Measurements from ENCODE around the gene CEBPA.

CEBPA gene

GRCh38 chr19:33332248-33332647 is 29.9 kb upstream of the CEBPA start:
- TF ChIP-seq MAX (IDR thresholded peaks at IDR 0.05) (no peak), TEAD4 (IDR thresholded peaks at IDR 0.05) (no peak), CEBPB (IDR thresholded peaks at IDR 0.05) (no peak), YY1 (IDR thresholded peaks at IDR 0.05; ENCODE audit: low read depth) (no peak), FOXM1 (IDR thresholded peaks at IDR 0.05; ENCODE audit: borderline replicate concordance, low read depth) (no peak), ZBTB7A (IDR thresholded peaks at IDR 0.05; ENCODE audit: low read depth) (no peak), EGR1 (IDR thresholded peaks at IDR 0.05) (no peak)

- no peak for TF ChIP-seq TAF1 (IDR thresholded peaks at IDR 0.05; ENCODE audit: low read depth)
- no peak for TF ChIP-seq NFIC (IDR thresholded peaks at IDR 0.05)
- TF ChIP-seq RAD21 (IDR thresholded peaks at IDR 0.05; ENCODE audit: low read depth): no peak
- TF ChIP-seq CREB1 (IDR thresholded peaks at IDR 0.05; ENCODE audit: low read depth): no peak
- no peak for TF ChIP-seq TEAD4 (IDR thresholded peaks at IDR 0.05)
- no peak for TF ChIP-seq ZBTB7A (IDR thresholded peaks at IDR 0.05; ENCODE audit: low read depth)
Observed at GRCh38 chr19:33329736-33330135, 27.4 kb upstream of the CEBPA start.

GRCh38 chr19:33329060-33329459 is 26.7 kb upstream of the CEBPA start:
- no peak for TF ChIP-seq RAD21 (IDR thresholded peaks at IDR 0.05; ENCODE audit: low read depth)
- TF ChIP-seq TEAD4 (IDR thresholded peaks at IDR 0.05): no peak
- no peak for TF ChIP-seq YY1 (IDR thresholded peaks at IDR 0.05; ENCODE audit: low read depth)
- TF ChIP-seq, protein P1, sequence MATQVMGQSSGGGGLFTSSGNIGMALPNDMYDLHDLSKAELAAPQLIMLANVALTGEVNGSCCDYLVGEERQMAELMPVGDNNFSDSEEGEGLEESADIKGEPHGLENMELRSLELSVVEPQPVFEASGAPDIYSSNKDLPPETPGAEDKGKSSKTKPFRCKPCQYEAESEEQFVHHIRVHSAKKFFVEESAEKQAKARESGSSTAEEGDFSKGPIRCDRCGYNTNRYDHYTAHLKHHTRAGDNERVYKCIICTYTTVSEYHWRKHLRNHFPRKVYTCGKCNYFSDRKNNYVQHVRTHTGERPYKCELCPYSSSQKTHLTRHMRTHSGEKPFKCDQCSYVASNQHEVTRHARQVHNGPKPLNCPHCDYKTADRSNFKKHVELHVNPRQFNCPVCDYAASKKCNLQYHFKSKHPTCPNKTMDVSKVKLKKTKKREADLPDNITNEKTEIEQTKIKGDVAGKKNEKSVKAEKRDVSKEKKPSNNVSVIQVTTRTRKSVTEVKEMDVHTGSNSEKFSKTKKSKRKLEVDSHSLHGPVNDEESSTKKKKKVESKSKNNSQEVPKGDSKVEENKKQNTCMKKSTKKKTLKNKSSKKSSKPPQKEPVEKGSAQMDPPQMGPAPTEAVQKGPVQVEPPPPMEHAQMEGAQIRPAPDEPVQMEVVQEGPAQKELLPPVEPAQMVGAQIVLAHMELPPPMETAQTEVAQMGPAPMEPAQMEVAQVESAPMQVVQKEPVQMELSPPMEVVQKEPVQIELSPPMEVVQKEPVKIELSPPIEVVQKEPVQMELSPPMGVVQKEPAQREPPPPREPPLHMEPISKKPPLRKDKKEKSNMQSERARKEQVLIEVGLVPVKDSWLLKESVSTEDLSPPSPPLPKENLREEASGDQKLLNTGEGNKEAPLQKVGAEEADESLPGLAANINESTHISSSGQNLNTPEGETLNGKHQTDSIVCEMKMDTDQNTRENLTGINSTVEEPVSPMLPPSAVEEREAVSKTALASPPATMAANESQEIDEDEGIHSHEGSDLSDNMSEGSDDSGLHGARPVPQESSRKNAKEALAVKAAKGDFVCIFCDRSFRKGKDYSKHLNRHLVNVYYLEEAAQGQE (IDR thresholded peaks at IDR 0.05; ENCODE audit: low read depth): no peak
- TF ChIP-seq CEBPB (IDR thresholded peaks at IDR 0.05): no peak
- TF ChIP-seq CREB1 (IDR thresholded peaks at IDR 0.05; ENCODE audit: low read depth): no peak
- no peak for TF ChIP-seq TAF1 (IDR thresholded peaks at IDR 0.05; ENCODE audit: low read depth)
- no peak for TF ChIP-seq NFIC (IDR thresholded peaks at IDR 0.05)
- TF ChIP-seq, protein P2, sequence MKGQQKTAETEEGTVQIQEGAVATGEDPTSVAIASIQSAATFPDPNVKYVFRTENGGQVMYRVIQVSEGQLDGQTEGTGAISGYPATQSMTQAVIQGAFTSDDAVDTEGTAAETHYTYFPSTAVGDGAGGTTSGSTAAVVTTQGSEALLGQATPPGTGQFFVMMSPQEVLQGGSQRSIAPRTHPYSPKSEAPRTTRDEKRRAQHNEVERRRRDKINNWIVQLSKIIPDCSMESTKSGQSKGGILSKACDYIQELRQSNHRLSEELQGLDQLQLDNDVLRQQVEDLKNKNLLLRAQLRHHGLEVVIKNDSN (IDR thresholded peaks at IDR 0.05): no peak
- no peak for TF ChIP-seq FOXM1 (IDR thresholded peaks at IDR 0.05; ENCODE audit: borderline replicate concordance, low read depth)
- TF ChIP-seq EP300 (IDR thresholded peaks at IDR 0.05; ENCODE audit: borderline replicate concordance): no peak

GRCh38 chr19:33325920-33326319 is 23.6 kb upstream of the CEBPA start:
- TF ChIP-seq YY1 (IDR thresholded peaks at IDR 0.05; ENCODE audit: low read depth) (0 out of 2 replicates have a peak, but pooled peaks have one; percentile 7), TCF12 (IDR thresholded peaks at IDR 0.05; ENCODE audit: low read depth) (no peak), MAX (IDR thresholded peaks at IDR 0.05) (no peak), NFIC (IDR thresholded peaks at IDR 0.05) (no peak)

DNA sequence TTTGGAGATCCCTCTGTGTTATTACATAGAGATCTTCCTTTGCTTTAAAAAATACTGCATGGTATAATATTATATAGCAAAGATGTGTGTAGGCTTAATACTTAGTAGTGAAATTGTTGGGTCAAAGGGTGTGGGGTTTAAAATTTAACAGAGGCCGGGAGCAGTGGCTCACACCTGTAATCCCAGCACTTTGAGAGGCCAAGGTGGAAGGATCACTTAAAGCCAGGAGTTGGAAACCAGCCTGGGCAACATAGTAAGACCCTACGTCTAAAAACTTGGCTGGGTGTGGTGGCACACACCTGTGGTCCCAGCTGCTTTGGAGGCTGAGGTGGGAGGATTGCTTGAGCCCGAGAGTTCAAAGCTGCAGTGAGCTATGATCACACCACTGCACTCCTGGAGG is 22.3 kb upstream of the CEBPA start:
- TF ChIP-seq TCF12 (IDR thresholded peaks at IDR 0.05; ENCODE audit: low read depth): no peak
- TF ChIP-seq TEAD4 (IDR thresholded peaks at IDR 0.05): no peak
- TF ChIP-seq FOXM1 (IDR thresholded peaks at IDR 0.05; ENCODE audit: borderline replicate concordance, low read depth): no peak
- TF ChIP-seq RAD21 (IDR thresholded peaks at IDR 0.05; ENCODE audit: low read depth): no peak
- no peak for TF ChIP-seq CREB1 (IDR thresholded peaks at IDR 0.05; ENCODE audit: low read depth)
- TF ChIP-seq EP300 (IDR thresholded peaks at IDR 0.05; ENCODE audit: borderline replicate concordance): no peak
- no peak for TF ChIP-seq EGR1 (IDR thresholded peaks at IDR 0.05)
- no peak for TF ChIP-seq MAX (IDR thresholded peaks at IDR 0.05)
- TF ChIP-seq YY1 (IDR thresholded peaks at IDR 0.05; ENCODE audit: low read depth): no peak
- TF ChIP-seq TAF1 (IDR thresholded peaks at IDR 0.05; ENCODE audit: low read depth): no peak
- TF ChIP-seq, protein P2 (IDR thresholded peaks at IDR 0.05): no peak
- TF ChIP-seq NFIC (IDR thresholded peaks at IDR 0.05): no peak
- TF ChIP-seq ZBTB7A (IDR thresholded peaks at IDR 0.05; ENCODE audit: low read depth): no peak
- TF ChIP-seq CEBPB (IDR thresholded peaks at IDR 0.05): no peak
- TF ChIP-seq, protein P1 (IDR thresholded peaks at IDR 0.05; ENCODE audit: low read depth): no peak

DNA sequence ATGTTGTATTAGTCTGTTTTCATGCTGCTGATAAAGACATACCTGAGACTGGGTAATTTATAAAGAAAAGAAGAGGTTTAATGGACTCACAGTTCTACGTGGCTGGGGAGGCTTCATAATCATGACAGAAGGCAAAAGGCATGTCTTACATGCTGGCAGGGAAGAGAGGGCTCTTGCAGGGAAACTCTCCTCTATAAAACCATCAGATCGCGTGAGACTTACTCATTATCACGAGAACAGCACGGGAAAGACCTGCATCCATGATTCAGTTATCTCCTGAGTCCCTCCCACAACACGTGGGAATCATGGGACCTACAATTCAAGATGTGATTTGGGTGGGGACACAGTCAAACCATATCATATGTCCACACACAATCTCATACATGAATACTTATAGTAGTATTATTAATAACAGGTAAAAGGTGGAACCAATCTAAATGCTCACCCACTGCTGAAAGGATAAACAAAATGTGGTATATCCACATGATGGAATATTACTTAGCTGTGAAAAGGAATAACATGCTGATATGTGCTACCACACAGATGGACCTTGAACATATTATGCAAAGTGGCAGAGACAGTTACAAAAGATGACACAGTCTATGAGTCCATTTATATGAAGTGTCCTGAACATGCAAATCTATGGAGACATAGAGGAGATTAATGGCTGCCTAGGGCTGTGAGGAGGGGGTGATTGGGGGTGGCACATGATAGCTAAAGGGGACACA is 20.9 kb upstream of the CEBPA start:
- TF ChIP-seq YY1 (IDR thresholded peaks at IDR 0.05; ENCODE audit: low read depth): no peak
- no peak for TF ChIP-seq EP300 (IDR thresholded peaks at IDR 0.05; ENCODE audit: borderline replicate concordance)
- TF ChIP-seq, protein P1 (IDR thresholded peaks at IDR 0.05; ENCODE audit: low read depth): no peak
- TF ChIP-seq EGR1 (IDR thresholded peaks at IDR 0.05): no peak
- no peak for TF ChIP-seq CREB1 (IDR thresholded peaks at IDR 0.05; ENCODE audit: low read depth)
- TF ChIP-seq, protein P2 (IDR thresholded peaks at IDR 0.05): no peak
- no peak for TF ChIP-seq TEAD4 (IDR thresholded peaks at IDR 0.05)
- no peak for TF ChIP-seq ZBTB7A (IDR thresholded peaks at IDR 0.05; ENCODE audit: low read depth)
- no peak for TF ChIP-seq TAF1 (IDR thresholded peaks at IDR 0.05; ENCODE audit: low read depth)
- TF ChIP-seq MAX (IDR thresholded peaks at IDR 0.05): no peak
- TF ChIP-seq CEBPB (IDR thresholded peaks at IDR 0.05): no peak
- TF ChIP-seq FOXM1 (IDR thresholded peaks at IDR 0.05; ENCODE audit: borderline replicate concordance, low read depth): no peak
- TF ChIP-seq TCF12 (IDR thresholded peaks at IDR 0.05; ENCODE audit: low read depth): no peak
- TF ChIP-seq RAD21 (IDR thresholded peaks at IDR 0.05; ENCODE audit: low read depth): no peak
- TF ChIP-seq NFIC (IDR thresholded peaks at IDR 0.05): no peak

Measured in Ishikawa (cell line).